Measurements from ENCODE around the gene HMGXB3. TPM values are rescaled to one million over a fixed set of nuclear protein-coding genes. Genes with fewer than 3 reads are reported as not detected.

The HMGXB3 gene
- total and polyA plus RNA-seq, 2 of the 13 experiments (the other 11 are each of a cell fraction or from before 2014, with no cell fraction given) = 18.8 to 23.8 TPM

DNA sequence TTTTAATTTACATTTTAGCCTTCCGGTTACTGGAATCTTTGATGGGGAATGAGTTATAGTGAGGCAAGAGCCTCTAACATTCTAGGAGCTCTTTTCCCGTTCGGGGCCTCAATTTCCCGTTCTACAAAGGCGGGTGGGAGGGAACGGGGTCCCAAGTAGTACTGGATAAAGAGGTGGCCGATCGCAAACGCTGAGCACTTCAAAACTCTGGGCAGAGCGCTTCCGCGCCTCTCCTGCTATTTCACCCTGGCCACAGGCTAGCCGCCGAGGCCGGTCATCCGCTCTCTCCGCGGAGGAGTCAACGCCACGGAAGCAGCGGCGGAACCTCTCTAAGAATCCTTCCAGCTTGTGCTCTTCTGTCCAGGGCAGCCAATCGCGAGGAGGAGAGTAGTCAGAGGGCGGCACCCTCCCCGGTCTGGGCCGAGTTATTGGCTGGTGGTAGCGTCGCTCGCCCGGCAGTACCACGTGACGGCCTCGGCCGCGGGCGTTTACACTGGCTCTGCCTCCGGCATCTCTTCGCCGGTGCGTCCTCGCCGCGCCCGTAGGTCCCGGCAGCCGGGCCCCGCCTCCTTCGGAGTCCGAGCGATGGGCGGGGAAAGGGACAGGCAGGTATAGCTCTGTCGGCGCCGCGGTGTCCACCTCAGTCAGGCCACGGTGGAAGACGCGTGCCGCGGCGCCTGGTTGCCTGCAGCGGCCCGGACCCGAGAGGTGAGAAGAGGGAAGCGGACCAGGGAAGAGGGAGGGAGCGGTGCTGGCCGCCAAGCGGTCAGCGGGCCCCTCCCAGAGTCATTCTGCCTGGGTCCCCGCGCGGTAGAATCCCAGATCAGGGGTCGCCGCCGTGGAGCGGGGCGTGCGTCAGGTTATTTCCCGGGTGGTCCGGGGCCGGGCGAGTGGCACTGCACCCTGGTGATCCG is 40.0 kb upstream of the HMGXB3 start, which contains the start of gene SLC26A2 (continued):
- peak; percentile 20; the same call in 1 of the 2 replicates for TF ChIP-seq ETS1 (CRISPR knock-in tag; IDR thresholded peaks at IDR 0.05)
- TF ChIP-seq, protein P1, sequence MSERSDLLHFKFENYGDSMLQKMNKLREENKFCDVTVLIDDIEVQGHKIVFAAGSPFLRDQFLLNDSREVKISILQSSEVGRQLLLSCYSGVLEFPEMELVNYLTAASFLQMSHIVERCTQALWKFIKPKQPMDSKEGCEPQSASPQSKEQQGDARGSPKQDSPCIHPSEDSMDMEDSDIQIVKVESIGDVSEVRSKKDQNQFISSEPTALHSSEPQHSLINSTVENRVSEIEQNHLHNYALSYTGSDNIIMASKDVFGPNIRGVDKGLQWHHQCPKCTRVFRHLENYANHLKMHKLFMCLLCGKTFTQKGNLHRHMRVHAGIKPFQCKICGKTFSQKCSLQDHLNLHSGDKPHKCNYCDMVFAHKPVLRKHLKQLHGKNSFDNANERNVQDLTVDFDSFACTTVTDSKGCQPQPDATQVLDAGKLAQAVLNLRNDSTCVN (CRISPR knock-in tag; IDR thresholded peaks at IDR 0.05; ENCODE audit: borderline replicate concordance) = peak; percentile 49; the same call in 1 of the 2 replicates
- TF ChIP-seq ZNF225 (CRISPR knock-in tag; IDR thresholded peaks at IDR 0.05) = peak; percentile 81; the same call in 1 of the 2 replicates
- TF ChIP-seq ZNF567 (CRISPR knock-in tag; IDR thresholded peaks at IDR 0.05; ENCODE audit: borderline replicate concordance) = 0 out of 2 replicates have a peak, but pooled peaks have one; percentile 21
- TF ChIP-seq ZBED4 (CRISPR knock-in tag; IDR thresholded peaks at IDR 0.05; ENCODE audit: borderline replicate concordance) = peak; percentile 63; the same call in 1 of the 2 replicates
- peak; percentile 19; the same call in 1 of the 2 replicates for TF ChIP-seq IRF9 (CRISPR knock-in tag; IDR thresholded peaks at IDR 0.05; ENCODE audit: borderline replicate concordance)
- TF ChIP-seq SMAD9 (CRISPR knock-in tag; IDR thresholded peaks at IDR 0.05) = no peak
- TF ChIP-seq SKI (IDR thresholded peaks at IDR 0.05; ENCODE audit: partially characterized antibody) = no peak
- TF ChIP-seq, protein P2, sequence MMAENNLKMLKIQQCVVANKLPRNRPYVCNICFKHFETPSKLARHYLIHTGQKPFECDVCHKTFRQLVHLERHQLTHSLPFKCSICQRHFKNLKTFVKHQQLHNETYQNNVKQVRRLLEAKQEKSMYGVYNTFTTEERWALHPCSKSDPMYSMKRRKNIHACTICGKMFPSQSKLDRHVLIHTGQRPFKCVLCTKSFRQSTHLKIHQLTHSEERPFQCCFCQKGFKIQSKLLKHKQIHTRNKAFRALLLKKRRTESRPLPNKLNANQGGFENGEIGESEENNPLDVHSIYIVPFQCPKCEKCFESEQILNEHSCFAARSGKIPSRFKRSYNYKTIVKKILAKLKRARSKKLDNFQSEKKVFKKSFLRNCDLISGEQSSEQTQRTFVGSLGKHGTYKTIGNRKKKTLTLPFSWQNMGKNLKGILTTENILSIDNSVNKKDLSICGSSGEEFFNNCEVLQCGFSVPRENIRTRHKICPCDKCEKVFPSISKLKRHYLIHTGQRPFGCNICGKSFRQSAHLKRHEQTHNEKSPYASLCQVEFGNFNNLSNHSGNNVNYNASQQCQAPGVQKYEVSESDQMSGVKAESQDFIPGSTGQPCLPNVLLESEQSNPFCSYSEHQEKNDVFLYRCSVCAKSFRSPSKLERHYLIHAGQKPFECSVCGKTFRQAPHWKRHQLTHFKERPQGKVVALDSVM (CRISPR knock-in tag; IDR thresholded peaks at IDR 0.05) = peak; percentile 51; the same call in 1 of the 2 replicates
- TF ChIP-seq GMEB2 (CRISPR knock-in tag; IDR thresholded peaks at IDR 0.05; ENCODE audit: low read depth) = no peak
- TF ChIP-seq PBX3 (CRISPR knock-in tag; IDR thresholded peaks at IDR 0.05; ENCODE audit: borderline replicate concordance) = peak; percentile 96; the same call in 1 of the 2 replicates
- TF ChIP-seq HNF4A (CRISPR knock-in tag; IDR thresholded peaks at IDR 0.05) = no peak
